Activated naive CD4-positive, alpha-beta T cell (primary cell): ENCODE data around the gene NTSR2.

ENCODE experiments used
- DNase-seq, 4 experiments: peaks; one replicate each; lab custom pipeline; 2025; lab: John Stamatoyannopoulos, UW

NTSR2 gene

DNA sequence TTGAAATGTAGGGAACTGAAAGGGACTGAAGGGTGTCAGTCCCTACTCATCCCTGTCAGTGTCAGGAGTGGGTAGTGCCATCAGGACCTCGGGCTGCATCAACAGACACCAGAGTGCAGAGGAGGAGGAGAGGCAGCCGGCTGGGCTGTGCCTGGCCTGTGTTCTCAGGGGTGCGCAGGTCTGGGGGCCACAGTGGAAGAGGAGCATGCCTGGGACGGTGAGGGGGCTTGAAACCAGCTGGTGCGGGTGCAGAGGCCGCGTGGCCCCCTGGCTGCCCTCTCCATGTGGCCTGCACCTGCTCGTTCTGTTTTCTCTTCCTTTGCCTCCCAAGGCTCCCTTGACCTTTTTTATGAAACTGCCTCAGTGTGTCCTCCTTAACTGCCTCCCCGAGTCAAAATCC lies 41.3 kb downstream of the NTSR2 start:
- DNase-seq = no peak

DNA sequence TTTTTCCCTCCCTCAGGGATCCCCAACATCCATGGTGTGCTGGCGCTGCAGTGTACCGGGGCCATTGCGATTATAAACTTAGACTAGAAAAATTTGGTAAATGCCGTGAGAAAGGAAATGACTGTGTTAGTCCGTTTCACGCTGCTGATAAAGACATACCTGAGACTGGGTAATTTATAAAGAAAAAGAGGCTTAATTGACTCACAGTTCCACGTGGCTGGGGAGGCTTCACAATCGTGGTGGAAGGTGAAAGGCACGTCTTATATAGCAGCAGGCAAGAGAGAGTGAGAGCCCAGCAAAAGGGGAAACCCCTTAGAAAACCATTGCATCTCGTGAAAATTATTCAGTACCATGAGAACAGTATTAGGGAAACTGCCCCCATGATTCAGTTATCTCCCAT lies 44.3 kb downstream of the NTSR2 start:
- no peak for DNase-seq

DNA sequence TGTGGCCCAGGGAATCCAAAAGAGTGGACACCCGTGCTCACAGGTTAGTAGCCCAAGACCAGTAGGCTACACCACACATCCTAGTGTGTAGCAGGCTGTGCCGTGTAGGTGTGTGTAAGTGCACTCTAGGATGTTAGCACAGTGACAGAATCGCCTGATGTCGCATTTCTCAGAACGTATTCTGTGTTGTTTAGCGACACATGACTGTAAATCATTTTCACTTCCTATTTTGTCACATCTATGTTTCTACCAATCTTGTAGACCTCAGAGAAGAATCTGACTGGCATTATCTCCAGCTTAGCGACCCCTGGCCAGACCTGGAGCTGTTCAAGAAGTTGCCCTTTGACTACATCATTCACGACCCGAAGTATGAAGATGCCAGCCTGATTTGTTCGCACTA lies 45.1 kb downstream of the NTSR2 start:
- no peak for DNase-seq

DNA sequence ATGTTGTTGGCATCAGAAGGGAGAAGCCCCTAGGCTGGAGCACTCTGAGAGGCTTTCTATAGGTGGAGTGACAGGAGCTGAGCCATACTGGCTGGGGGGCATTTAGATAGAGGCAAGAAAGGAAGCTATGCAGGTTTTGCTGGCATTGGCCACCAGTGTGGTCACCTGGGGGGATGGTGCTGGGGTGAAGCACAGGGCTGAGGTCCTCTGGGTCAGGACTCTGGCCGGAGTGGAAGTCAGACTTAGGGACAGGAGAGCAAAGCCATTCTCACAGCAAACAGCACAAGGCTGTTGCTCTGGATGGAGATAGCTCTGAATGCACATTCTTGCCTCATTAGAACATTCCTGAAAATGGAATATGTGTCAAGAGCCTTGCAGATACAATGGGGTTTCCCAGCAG lies 47.4 kb downstream of the NTSR2 start:
- DNase-seq = no peak

DNA sequence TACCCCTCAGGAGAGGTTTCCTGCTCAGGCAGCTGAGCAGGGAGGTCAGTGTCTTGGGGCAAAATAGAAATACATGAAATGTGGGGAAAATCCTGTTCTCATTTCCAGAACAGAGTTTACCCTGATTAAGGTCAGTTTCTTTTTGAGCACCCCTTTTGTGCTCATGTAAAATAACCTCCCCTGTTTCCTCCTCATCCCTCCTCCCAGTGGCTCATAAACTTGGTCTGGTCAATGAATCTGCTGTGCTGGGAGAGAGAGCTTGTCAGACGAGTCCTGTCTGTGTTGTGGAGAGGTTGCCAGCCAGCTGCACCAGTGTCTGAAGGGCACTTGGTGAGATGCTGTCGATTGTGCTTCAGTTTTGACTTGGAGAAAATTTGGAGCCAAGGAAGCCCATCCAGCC lies 48.6 kb downstream of the NTSR2 start:
- DNase-seq = no peak

DNA sequence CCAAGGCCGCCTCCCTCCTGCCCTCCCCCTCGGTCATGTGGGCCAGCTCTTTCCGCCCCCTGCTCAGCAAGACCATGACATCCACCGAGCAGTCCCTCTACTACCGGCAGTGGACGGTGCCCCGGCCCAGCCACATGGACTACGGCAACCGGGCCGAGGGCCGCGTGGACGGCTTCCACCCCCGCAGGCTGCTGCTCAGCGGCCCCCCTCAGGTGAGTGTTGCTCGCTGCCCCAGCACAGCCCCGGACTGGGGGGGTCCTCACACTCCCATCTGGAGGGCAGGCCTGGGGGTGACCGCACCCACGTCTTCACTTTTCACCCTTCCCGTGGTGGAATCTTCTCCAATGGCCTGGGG lies 51.3 kb downstream of the NTSR2 start:
- DNase-seq = no peak

DNA sequence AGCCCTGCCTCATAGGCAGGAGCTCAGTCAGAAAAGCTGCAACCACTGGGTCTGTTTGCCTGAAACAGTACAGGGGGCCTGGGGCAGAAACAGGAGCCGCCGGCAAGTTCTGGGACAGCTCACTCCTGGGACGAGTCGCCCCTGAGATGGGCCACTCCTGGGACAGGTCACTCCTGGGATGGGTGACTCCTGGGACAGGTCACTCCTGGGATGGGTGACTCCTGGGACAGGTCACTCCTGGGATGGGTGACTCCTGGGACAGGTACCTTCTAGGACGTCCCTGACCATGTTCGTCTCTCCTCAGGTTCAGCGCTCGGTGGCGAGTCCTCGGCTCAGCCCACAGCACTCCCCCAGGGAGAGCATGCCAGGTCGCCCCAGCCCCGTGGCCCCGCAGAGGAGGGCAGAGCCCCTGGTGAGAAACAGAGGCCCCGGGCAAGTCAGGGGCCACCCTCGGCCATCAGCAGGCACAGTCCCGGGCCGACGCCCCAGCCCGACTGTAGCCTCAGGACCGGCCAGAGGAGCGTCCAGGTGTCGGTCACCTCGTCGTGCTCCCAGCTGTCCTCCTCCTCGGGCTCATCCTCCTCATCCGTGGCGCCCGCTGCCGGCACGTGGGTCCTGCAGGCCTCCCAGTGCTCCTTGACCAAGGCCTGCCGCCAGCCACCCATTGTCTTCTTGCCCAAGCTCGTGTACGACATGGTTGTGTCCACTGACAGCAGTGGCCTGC lies 51.8 kb downstream of the NTSR2 start:
- DNase-seq = no peak

DNA sequence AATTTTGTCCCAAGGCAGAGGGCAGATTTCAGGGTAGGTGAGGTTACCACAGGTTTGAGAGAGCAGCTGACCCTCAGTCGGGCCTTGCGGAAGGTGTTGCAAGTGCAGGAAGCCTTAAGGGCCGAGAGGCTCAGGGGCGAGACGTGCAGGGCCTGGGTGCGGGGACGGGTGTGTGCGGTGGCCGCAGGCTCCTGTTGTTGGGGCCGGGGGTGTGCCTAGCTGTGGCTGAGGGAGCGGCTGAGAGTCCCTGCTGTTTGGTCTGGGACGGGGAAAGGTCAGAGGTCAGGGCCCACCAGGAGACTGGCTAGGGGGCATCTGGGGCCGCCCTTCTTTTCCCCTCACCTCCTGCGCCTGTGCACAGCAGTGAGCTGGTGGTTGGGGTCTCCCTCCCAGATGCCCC lies 52.5 kb downstream of the NTSR2 start:
- no peak for DNase-seq

DNA sequence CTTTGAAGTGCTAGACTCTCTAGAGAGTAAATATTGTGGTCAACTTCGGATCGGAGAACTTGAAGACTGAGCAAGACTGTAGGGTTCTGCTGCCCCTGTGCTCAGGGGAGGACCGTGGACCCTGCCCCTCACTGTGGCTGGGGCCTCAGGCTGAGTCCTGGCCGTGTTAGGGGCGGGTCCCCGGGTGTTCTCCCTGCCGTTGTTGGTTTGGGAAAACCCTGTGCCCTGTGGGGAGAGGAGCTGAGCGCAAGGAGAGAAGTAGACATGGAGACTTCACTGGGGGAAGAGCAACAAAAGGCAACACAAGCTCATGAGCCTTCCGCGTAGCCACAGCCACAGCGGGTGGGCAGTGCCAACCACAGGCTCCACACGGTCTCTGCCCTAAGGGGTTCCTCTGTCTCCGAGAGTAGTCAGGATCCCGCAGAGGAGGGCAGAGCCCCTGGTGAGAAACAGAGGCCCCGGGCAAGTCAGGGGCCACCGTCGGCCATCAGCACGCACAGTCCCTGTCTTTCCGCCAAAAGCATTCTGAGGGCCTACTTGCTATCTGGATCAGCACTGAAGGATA lies 53.1 kb downstream of the NTSR2 start:
- DNase-seq = no peak

DNA sequence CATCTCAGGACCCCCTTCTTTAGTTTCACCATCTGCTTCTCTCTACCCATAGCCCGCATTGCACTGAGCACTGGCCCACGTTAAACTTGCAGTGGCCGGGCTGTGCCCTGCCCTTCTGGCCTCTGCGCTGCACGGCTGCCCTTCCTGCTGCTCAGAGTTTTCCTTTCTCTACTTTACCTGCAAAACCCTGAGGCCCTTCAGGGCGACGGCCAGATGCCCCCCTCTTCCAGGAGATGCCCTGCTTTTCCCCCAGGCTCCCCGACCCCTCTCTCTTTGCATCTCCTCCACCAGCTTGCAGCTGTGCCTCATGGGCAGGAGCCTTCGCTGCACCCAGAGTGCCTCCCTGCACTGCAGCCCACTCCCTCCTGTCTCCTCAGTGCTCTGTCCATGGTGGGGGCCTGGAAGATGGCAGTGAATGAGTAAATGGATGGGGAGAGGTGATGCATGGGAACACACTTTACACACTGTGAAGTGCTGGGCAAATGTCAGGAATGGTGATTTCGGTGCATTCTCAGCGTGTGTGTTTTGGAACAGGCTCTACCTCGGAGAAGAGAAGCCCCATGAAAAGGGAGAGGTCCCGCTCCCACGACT lies 53.8 kb downstream of the NTSR2 start:
- DNase-seq = no peak

DNA sequence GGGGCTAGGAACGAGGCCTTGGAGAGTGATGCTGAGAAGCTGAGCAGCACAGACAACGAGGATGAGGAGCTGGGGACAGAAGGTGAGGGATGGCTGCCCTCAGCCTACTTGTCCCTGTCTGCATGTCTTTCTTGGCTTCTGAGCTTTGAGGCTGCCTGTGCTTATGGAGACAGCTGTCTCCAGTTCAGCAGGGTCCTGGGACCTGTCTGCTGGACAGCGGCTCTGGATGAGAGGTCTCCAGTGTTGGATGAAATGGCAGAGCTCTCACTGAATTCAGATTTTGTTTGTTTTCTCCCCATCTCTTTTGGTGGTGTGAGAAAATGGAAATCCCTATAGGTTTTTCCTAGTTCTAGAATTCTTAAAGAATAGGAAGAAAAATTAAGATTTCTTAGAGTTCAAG lies 54.8 kb downstream of the NTSR2 start:
- no peak for DNase-seq

DNA sequence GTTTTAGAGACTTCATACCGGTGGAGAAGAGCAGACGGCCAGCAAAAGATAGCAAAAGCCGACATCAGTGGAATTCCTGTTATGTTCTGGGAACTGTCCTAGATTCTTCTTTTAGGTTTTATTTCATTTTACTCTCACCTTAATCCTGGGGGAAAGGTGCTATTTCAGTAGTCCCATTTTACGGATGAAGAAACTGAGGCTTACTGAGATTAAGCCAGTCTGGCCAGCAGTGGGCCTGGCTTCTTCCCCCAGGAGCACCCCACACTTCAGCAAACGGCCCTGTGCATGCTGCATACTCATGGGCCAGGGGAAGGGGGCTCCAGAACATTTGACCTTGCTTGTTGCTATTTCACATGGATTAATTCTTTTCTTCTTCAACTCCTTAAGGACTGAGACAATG lies 56.7 kb downstream of the NTSR2 start:
- DNase-seq = no peak

DNA sequence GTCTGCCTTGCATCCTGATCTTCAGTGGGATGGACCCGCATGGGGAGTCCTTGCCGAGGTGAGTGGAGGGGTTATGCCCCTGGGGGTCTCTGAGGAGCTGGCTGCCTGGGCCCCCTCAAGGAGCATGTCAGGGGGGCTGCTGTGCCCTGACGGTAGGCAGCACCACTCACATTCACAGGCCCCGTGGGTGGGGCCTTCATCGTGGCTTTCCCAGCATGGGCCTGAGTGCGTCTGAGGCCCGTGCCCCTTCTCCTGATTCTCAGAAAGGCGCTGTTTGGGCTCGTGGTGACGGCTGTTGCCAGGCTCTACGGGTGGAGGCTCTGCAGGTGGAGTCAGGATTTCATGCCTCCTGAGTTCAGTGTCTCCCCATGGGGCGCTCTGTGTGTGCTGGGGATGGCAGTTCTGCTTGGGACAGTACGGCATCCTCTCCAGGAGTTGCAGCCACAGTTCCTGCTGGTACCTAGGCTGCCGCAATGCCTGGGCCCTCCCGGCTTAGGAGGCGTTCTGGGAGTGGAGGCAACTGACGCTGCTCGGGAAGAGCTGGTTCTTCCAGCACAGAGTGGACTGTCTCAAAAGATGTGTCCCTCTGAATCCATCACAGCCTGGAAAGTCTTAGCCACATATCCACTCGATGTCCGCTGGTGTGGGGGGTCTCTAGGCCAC lies 57.3 kb downstream of the NTSR2 start:
- DNase-seq = no peak

DNA sequence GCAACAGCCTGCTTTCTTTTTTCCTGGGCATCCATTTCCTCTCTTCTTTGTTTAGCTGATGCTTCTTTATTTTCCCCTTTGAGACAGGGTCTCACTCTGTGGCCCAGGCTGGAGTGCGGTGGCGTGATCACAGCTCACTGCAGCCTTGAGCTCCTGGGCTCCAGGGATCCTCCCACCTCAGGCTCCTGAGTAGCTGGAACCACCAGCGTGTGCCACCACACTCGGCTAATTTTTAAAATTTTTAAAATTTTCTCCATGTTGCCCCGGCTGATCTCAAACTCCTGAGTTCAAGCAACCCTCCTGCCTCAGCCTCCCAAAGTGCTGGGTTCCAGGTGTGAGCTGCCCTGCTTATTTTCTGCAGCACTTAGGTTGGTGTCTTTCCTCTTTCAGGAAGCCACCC lies 58.7 kb downstream of the NTSR2 start:
- no peak for DNase-seq

DNA sequence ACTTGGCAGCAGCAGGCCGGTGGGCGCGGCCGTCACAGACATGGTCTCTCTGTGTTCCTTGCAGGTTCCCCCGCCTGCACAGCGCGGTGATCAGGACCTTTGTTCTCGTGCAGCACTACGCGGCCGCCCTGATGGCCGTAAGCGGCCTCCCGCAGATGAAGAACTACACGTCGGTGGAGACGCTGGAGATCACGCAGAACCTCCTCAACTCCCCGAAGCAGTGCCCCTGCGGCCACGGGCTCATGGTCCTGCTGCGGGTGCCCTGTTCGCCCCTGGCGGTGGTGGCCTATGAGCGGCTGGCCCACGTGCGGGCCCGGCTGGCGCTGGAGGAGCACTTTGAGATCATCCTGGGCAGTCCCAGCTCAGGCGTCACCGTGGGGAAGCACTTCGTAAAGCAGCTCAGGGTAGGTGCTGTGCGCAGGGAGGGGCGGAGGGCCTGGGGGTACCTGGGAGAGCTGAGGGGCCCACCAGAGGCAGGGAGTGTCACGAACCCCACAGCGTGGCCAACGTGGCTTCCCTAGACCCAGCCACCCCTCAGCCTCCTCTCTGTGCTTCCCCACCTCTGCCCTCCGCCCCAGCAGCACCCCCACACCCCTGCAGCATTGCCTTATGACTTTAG lies 59.3 kb downstream of the NTSR2 start:
- DNase-seq = no peak
